BJ (cell line): Measurements from ENCODE around the gene GALNTL6. TPM values are rescaled to one million over a fixed set of nuclear protein-coding genes. Genes with fewer than 3 reads are reported as not detected.

ENCODE experiments used
- CTCF ChIA-PET: fragments of 350-600 bp; formaldehyde crosslinking; extraction: SDS; loops from one replicate; lab custom pipeline; 2021; ENCODE audit warnings: antibody characterized with exemption, inconsistent platforms; lab: Yijun Ruan, JAX
- POLR2A ChIA-PET: fragments of 300-600 bp; sonication (Branson Sonifier 250); formaldehyde crosslinking; extraction: SDS; loops from one replicate; lab custom pipeline; 2021; ENCODE audit warnings: antibody characterized with exemption; lab: Charles Lee
- DNase-seq: peaks from one replicate; pipeline ENCODE4 v3.0.0-alpha.2; 2011; ENCODE audit warnings: low read depth
- H3K27me3 ChIP-seq: 2 replicates; pipeline ENCODE4 v1.6.0; 2011; ENCODE audit warnings: low read length; ENCODE audit not compliant: control insufficient read depth, insufficient read depth
- H3K36me3 ChIP-seq: 2 replicates; pipeline ENCODE4 v1.5.1; 2011; ENCODE audit warnings: low read length; ENCODE audit not compliant: control insufficient read depth, insufficient read depth
- H3K4me3 ChIP-seq: 2 replicates; pipeline ENCODE4 v1.5.1; 2011; ENCODE audit warnings: low read depth, mild to moderate bottlenecking, control low read depth, low read length
- polyA plus RNA-seq: library from polyadenylated mRNA; depleted of rRNA; stranded (reverse); fragments of >200 nt; gene quantifications from 2 replicates; pipeline ENCODE4 v1.2.3, GENCODE V29; 2011
- TF ChIP-seq, protein P1 (sequence below): IDR thresholded peaks from 2 replicates; pipeline ENCODE4 v1.5.1; 2011; ENCODE audit warnings: low read depth, mild to moderate bottlenecking, control low read depth, inconsistent platforms, low read length, moderate library complexity; ENCODE audit not compliant: insufficient read depth

Gene GALNTL6
- polyA plus RNA-seq, 1 experiment, result 0.02 TPM

- Histone ChIP-seq H3K36me3 (no peaks in the 10 kb centered on the region), H3K4me3 (no peak overlapping the region), H3K27me3 (no peaks in the 10 kb centered on the region)
- CTCF ChIA-PET, result no interaction called here
- TF ChIP-seq, protein P1, sequence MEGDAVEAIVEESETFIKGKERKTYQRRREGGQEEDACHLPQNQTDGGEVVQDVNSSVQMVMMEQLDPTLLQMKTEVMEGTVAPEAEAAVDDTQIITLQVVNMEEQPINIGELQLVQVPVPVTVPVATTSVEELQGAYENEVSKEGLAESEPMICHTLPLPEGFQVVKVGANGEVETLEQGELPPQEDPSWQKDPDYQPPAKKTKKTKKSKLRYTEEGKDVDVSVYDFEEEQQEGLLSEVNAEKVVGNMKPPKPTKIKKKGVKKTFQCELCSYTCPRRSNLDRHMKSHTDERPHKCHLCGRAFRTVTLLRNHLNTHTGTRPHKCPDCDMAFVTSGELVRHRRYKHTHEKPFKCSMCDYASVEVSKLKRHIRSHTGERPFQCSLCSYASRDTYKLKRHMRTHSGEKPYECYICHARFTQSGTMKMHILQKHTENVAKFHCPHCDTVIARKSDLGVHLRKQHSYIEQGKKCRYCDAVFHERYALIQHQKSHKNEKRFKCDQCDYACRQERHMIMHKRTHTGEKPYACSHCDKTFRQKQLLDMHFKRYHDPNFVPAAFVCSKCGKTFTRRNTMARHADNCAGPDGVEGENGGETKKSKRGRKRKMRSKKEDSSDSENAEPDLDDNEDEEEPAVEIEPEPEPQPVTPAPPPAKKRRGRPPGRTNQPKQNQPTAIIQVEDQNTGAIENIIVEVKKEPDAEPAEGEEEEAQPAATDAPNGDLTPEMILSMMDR, result no peak
- POLR2A ChIA-PET, result no interaction called here
- DNase-seq, result no peak
Observed at GRCh38 chr4:172163215-172163614, 350.0 kb downstream of the GALNTL6 start.

- Histone ChIP-seq H3K27me3 (no peaks in the 10 kb centered on the region), H3K4me3 (no peak overlapping the region), H3K36me3 (no peaks in the 10 kb centered on the region)
- CTCF ChIA-PET, result no interaction called here
- DNase-seq, result peak; percentile 21
- POLR2A ChIA-PET, result no interaction called here
- TF ChIP-seq, protein P1, result no peak
Observed at GRCh38 chr4:172168888-172169287, 355.7 kb downstream of the GALNTL6 start.

DNA sequence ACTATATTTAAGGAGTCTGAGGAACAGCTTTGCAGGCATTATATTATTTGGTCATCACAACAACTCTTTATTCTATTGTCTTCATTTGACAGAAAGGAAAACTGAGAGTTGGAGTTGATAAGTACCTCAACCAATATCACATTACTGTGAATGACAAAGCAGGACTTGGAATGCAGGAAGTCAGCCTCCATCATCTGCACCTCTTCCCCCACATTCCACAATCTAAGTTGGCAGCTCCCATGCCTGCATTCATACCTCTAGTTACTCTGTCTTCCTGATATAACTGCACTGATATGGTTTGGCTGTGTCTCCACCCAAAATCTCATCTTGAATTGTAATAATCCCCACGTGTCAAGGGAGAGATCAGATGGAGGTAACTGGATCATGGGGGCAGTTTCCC, 356.7 kb downstream of the GALNTL6 start:
- no peak overlapping the region for H3K4me3 ChIP-seq
- CTCF ChIA-PET, result no interaction called here
- POLR2A ChIA-PET, result no interaction called here
- TF ChIP-seq, protein P1, result no peak
- no peaks in the 10 kb centered on the region for H3K36me3 ChIP-seq
- no peaks in the 10 kb centered on the region for H3K27me3 ChIP-seq
- DNase-seq, result no peak

DNA sequence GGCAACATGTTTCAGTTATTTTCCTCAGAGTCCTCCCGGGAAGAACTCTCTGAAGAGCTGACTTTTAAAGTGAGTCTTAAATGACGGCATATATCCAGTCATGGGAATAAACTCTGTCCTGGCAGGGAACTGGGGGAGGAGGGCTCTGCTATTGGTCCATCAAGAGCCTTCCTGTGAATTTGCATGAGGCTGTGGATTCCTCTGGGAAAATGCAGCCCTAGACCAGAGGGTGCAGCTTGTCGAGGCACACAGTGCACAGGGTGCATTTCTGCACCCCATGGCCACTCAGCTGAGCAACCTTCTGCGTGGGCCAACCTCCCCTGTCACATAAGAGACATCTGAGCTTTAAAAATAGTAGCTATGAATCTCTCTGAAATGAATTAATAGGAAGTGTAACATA, 360.0 kb downstream of the GALNTL6 start:
- TF ChIP-seq, protein P1, result no peak
- Histone ChIP-seq H3K27me3 (no peaks in the 10 kb centered on the region), H3K36me3 (no peaks in the 10 kb centered on the region), H3K4me3 (no peak overlapping the region)
- ChIA-PET CTCF (no interaction called here), POLR2A (no interaction called here)
- DNase-seq, result no peak

- no peaks in the 10 kb centered on the region for H3K27me3 ChIP-seq
- TF ChIP-seq, protein P1, result no peak
- H3K36me3 ChIP-seq, result no peaks in the 10 kb centered on the region
- CTCF ChIA-PET, result no interaction called here
- no peak overlapping the region for H3K4me3 ChIP-seq
- POLR2A ChIA-PET, result no interaction called here
- DNase-seq, result no peak
Observed at GRCh38 chr4:172177382-172177781, 364.2 kb downstream of the GALNTL6 start.
